WTC11 (cell line): ENCODE data around the gene CFAP20DC. TPM values are rescaled to one million over a fixed set of nuclear protein-coding genes. Genes with fewer than 3 reads are reported as not detected.

Experiments
- ATAC-seq: fragments of 200-7000 bp; cut with Tn5 transposase; 2 replicates; pipeline ENCODE4 v1.10.0; 2021; ENCODE audit warnings: mild to moderate bottlenecking, moderate library complexity
- CTCF ChIA-PET: fragments of 300-600 bp; sonication (Branson Sonifier 250); formaldehyde crosslinking; loops from one replicate; lab custom pipeline; 2021; ENCODE audit warnings: antibody characterized with exemption; lab: Charles Lee
- POLR2A ChIA-PET: fragments of 350-600 bp; sonication (Branson Sonifier 250); formaldehyde crosslinking; loops from one replicate; lab custom pipeline; 2021; ENCODE audit warnings: antibody characterized with exemption; lab: Charles Lee
- DNase-seq: peaks from one replicate; pipeline ENCODE4 v3.0.0; 2021; ENCODE audit warnings: low spot score
- H3K27ac Mint-ChIP-seq: 2 replicates; pipeline ENCODE4 v1.8.0; 2021; ENCODE audit warnings: mixed read lengths
- H3K27me3 Mint-ChIP-seq: 2 replicates; pipeline ENCODE4 v1.8.0; 2021; ENCODE audit warnings: low read depth, mild to moderate bottlenecking, moderate library complexity, mixed read lengths
- H3K36me3 Mint-ChIP-seq: 2 replicates; pipeline ENCODE4 v1.8.0; 2021; ENCODE audit warnings: mixed read lengths
- H3K4me1 Mint-ChIP-seq: 2 replicates; pipeline ENCODE4 v1.8.0; 2022; ENCODE audit warnings: mixed read lengths
- H3K4me3 Mint-ChIP-seq: 2 replicates; pipeline ENCODE4 v1.8.0; 2021; ENCODE audit warnings: mild to moderate bottlenecking, moderate library complexity, mixed read lengths
- H3K9me3 Mint-ChIP-seq: 2 replicates; pipeline ENCODE4 v1.8.0; 2021; ENCODE audit warnings: mixed read lengths
- AFF4 ChIP-seq: sonication (generic); formaldehyde crosslinking; IDR thresholded peaks from 2 replicates; pipeline ENCODE4 v1.8.1; 2023; ENCODE audit warnings: mild to moderate bottlenecking, missing genetic modification reagents, borderline replicate concordance
- CREB1 ChIP-seq: sonication (generic); formaldehyde crosslinking; IDR thresholded peaks from 2 replicates; pipeline ENCODE4 v1.8.0; 2023; ENCODE audit warnings: mild to moderate bottlenecking, missing genetic modification reagents
- EMX1 ChIP-seq: fragments of 250-450 bp; sonication (Bioruptor Pico); IDR thresholded peaks from 2 replicates; pipeline ENCODE4 v1.8.0; 2021; ENCODE audit warnings: mild to moderate bottlenecking
- ETV6 ChIP-seq: sonication (generic); formaldehyde crosslinking; IDR thresholded peaks from 2 replicates; pipeline ENCODE4 v1.8.1; 2022; ENCODE audit warnings: mild to moderate bottlenecking, missing genetic modification reagents
- IRF2 ChIP-seq: sonication (generic); formaldehyde crosslinking; IDR thresholded peaks from 2 replicates; pipeline ENCODE4 v1.8.0; 2022; ENCODE audit warnings: low read depth, missing genetic modification reagents, borderline replicate concordance
- KAT7 ChIP-seq: sonication (generic); formaldehyde crosslinking; IDR thresholded peaks from 2 replicates; pipeline ENCODE4 v1.8.1; 2023; ENCODE audit warnings: missing genetic modification reagents, mild to moderate bottlenecking, borderline replicate concordance
- MXD4 ChIP-seq: fragments of 250-450 bp; sonication (Bioruptor Pico); IDR thresholded peaks from 2 replicates; pipeline ENCODE4 v1.8.0; 2021; ENCODE audit warnings: mild to moderate bottlenecking, moderate library complexity, borderline replicate concordance
- NR3C1 ChIP-seq: sonication (generic); formaldehyde crosslinking; conservative IDR thresholded peaks from 2 replicates; pipeline ENCODE4 v1.8.1; 2023; ENCODE audit warnings: low read depth, mild to moderate bottlenecking, missing genetic modification reagents
- SMAD4 ChIP-seq: sonication (generic); formaldehyde crosslinking; IDR thresholded peaks from 2 replicates; pipeline ENCODE4 v1.8.0; 2022; ENCODE audit warnings: mild to moderate bottlenecking, missing genetic modification reagents
- TEAD1 ChIP-seq: sonication (generic); formaldehyde crosslinking; IDR thresholded peaks from 2 replicates; pipeline ENCODE4 v1.8.0; 2022; ENCODE audit warnings: mild to moderate bottlenecking, missing genetic modification reagents
- ZNF138 ChIP-seq: sonication (generic); formaldehyde crosslinking; conservative IDR thresholded peaks from 2 replicates; pipeline ENCODE4 v1.8.1; 2022; ENCODE audit warnings: mild to moderate bottlenecking, moderate library complexity, missing genetic modification reagents
- ZNF219 ChIP-seq: sonication (generic); formaldehyde crosslinking; IDR thresholded peaks from 2 replicates; pipeline ENCODE4 v1.8.0; 2023; ENCODE audit warnings: missing genetic modification reagents, mild to moderate bottlenecking, borderline replicate concordance
- ZNF232 ChIP-seq: sonication (generic); formaldehyde crosslinking; IDR thresholded peaks from 2 replicates; pipeline ENCODE4 v1.8.0; 2022; ENCODE audit warnings: mild to moderate bottlenecking, missing genetic modification reagents
- ZNF423 ChIP-seq: fragments of 250-450 bp; sonication (Bioruptor Pico); IDR thresholded peaks from 2 replicates; pipeline ENCODE4 v2.1.2; 2022; ENCODE audit warnings: mild to moderate bottlenecking, moderate library complexity
- ZNF425 ChIP-seq: fragments of 250-450 bp; sonication (Bioruptor Pico); conservative IDR thresholded peaks from 2 replicates; pipeline ENCODE4 v1.9.0; 2021; ENCODE audit warnings: mild to moderate bottlenecking
- total RNA-seq: library from RNA; stranded (reverse); gene quantifications from 3 replicates; pipeline ENCODE4 v1.2.3, GENCODE V29; 2021
- TF ChIP-seq, protein P1 (sequence below): fragments of 250-450 bp; sonication (Bioruptor Pico); IDR thresholded peaks from 2 replicates; pipeline ENCODE4 v2.1.2; 2022; ENCODE audit warnings: mild to moderate bottlenecking, moderate library complexity
- TF ChIP-seq, protein P2 (sequence below): sonication (generic); formaldehyde crosslinking; IDR thresholded peaks from 2 replicates; pipeline ENCODE4 v1.8.1; 2023; ENCODE audit warnings: mild to moderate bottlenecking, missing genetic modification reagents

CFAP20DC gene
- total RNA-seq, 1 experiment from 2014 or later: 4.9 TPM

DNA sequence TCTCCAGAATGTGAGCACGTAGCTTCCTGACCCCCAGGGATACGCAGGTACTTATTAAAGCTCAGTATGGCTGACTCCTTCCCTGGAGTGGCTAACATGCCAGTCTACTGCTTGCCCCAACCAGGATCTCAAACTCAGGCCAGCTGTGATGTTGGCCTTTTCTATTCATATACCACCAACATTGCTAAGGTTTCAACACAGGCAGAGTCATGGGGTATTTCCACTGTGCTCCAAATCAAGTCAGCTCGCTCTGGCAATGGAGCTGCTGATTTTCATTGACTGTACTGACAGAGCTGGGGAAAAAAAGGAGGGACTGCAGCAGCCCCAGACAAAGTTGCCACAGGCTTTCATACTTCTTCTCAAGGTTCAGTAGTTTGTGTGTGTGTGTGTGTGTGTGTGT lies 87.0 kb downstream of the CFAP20DC start (continued):
- TF ChIP-seq, protein P1, sequence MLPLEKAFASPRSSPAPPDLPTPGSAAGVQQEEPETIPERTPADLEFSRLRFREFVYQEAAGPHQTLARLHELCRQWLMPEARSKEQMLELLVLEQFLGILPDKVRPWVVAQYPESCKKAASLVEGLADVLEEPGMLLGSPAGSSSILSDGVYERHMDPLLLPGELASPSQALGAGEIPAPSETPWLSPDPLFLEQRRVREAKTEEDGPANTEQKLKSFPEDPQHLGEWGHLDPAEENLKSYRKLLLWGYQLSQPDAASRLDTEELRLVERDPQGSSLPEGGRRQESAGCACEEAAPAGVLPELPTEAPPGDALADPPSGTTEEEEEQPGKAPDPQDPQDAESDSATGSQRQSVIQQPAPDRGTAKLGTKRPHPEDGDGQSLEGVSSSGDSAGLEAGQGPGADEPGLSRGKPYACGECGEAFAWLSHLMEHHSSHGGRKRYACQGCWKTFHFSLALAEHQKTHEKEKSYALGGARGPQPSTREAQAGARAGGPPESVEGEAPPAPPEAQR: no peak

- H3K27ac Mint-ChIP-seq: no peak overlapping the region
- H3K27me3 Mint-ChIP-seq: no peaks in the 10 kb centered on the region
- no peak for TF ChIP-seq TEAD1 (CRISPR knock-in tag)
- no peak for TF ChIP-seq ZNF232 (CRISPR knock-in tag)
- no peak for TF ChIP-seq ETV6 (CRISPR knock-in tag)
- no peak for TF ChIP-seq EMX1 (CRISPR knock-in tag)
- no peak for TF ChIP-seq IRF2 (CRISPR knock-in tag)
- no peak for TF ChIP-seq AFF4 (CRISPR knock-in tag)
- no peak for TF ChIP-seq NR3C1 (CRISPR knock-in tag)
- no peak for TF ChIP-seq CREB1 (CRISPR knock-in tag)
- TF ChIP-seq, protein P2, sequence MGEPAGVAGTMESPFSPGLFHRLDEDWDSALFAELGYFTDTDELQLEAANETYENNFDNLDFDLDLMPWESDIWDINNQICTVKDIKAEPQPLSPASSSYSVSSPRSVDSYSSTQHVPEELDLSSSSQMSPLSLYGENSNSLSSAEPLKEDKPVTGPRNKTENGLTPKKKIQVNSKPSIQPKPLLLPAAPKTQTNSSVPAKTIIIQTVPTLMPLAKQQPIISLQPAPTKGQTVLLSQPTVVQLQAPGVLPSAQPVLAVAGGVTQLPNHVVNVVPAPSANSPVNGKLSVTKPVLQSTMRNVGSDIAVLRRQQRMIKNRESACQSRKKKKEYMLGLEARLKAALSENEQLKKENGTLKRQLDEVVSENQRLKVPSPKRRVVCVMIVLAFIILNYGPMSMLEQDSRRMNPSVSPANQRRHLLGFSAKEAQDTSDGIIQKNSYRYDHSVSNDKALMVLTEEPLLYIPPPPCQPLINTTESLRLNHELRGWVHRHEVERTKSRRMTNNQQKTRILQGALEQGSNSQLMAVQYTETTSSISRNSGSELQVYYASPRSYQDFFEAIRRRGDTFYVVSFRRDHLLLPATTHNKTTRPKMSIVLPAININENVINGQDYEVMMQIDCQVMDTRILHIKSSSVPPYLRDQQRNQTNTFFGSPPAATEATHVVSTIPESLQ (CRISPR knock-in tag): no peak
- no peak for TF ChIP-seq ZNF219 (CRISPR knock-in tag)
- no peak for TF ChIP-seq SMAD4
- no peak for TF ChIP-seq ZNF138 (CRISPR knock-in tag)
- TF ChIP-seq ZNF423 (CRISPR knock-in tag): no peak
- no peak for TF ChIP-seq ZNF425 (CRISPR knock-in tag)
- TF ChIP-seq KAT7 (CRISPR knock-in tag): no peak
- TF ChIP-seq MXD4 (CRISPR knock-in tag): no peak
- no peak overlapping the region for H3K4me3 Mint-ChIP-seq
- ChIA-PET CTCF (interaction anchor here (0.8 to 1.0 kb wide), 3 partner anchors 16 to 321 kb away, joined by 3 to 7 read pairs (median 3); no protein-coding TSS in a partner anchor), POLR2A (no interaction called here)
- no peak for ATAC-seq
- peaks cover 9% of the 10 kb centered on the region for H3K9me3 Mint-ChIP-seq
- no peak for DNase-seq
- H3K4me1 Mint-ChIP-seq: 0 out of 2 replicates have a peak, but pooled peaks cover 3% of the 10 kb centered on the region
- H3K36me3 Mint-ChIP-seq: no peaks in the 10 kb centered on the region
Measured at GRCh38 chr3:58962040-58962651, 87.7 kb downstream of the CFAP20DC start.
